Liver (tissue), 9 donors: ENCODE results near the gene PSMG2. TPM values are rescaled to one million over a fixed set of nuclear protein-coding genes. Genes with fewer than 3 reads are reported as not detected.

Source experiments
- DNase-seq: peaks from one replicate; pipeline ENCODE4 v3.0.0-alpha.2; 2017; ENCODE audit warnings: low spot score
- H3K27ac ChIP-seq, 2 donors: one replicate each; pipeline ENCODE4 v1.7.0; 2013; ENCODE audit warnings: inconsistent platforms in 2 of 2, low read length in 2 of 2, control low read depth in 1 of 2, low read depth in 1 of 2, mild to moderate bottlenecking in 1 of 2
- H3K27me3 ChIP-seq, 4 donors: one replicate each; pipeline versions ENCODE4 v1.6.1 to v1.7.0; 2013; ENCODE audit warnings: low read length in 3 of 4, inconsistent platforms in 1 of 4, mild to moderate bottlenecking in 1 of 4, moderate library complexity in 1 of 4; ENCODE audit not compliant: control insufficient read depth in 4 of 4, insufficient read depth in 4 of 4
- H3K36me3 ChIP-seq, 4 donors: one replicate each; pipeline versions ENCODE4 v1.6.1 to v1.7.0; 2013; ENCODE audit warnings: low read length in 3 of 4, mild to moderate bottlenecking in 3 of 4, low read depth in 1 of 4, moderate library complexity in 1 of 4; ENCODE audit not compliant: control insufficient read depth in 4 of 4, insufficient read depth in 3 of 4
- H3K4me1 ChIP-seq, 4 donors: one replicate each; pipeline versions ENCODE4 v1.6.1 to v1.7.0; 2013; ENCODE audit warnings: low read length in 3 of 4, mild to moderate bottlenecking in 3 of 4, moderate library complexity in 1 of 4; ENCODE audit not compliant: control insufficient read depth in 4 of 4, insufficient read depth in 4 of 4
- H3K4me3 ChIP-seq, 3 donors: one replicate each; pipeline versions ENCODE4 v1.6.1 to v1.7.0; 2013; ENCODE audit warnings: low read length in 3 of 3, control low read depth in 1 of 3, low read depth in 1 of 3, mild to moderate bottlenecking in 1 of 3
- H3K9ac ChIP-seq, 2 donors: one replicate each; pipeline ENCODE4 v1.7.0; 2013; ENCODE audit warnings: low read length in 2 of 2, mild to moderate bottlenecking in 2 of 2, moderate library complexity in 2 of 2, control low read depth in 1 of 2, low read depth in 1 of 2
- H3K9me3 ChIP-seq, 4 donors: one replicate each; pipeline versions ENCODE4 v1.6.1 to v1.7.0; 2013; ENCODE audit warnings: low read length in 3 of 4; ENCODE audit not compliant: control insufficient read depth in 4 of 4
- ATF3 ChIP-seq: IDR thresholded peaks from 2 replicates; pipeline ENCODE4 v1.6.1; 2016; ENCODE audit warnings: antibody characterized with exemption
- CTCF ChIP-seq: fragments of 150-350 bp; IDR thresholded peaks from 2 replicates; pipeline ENCODE4 v1.5.1; 2017; ENCODE audit warnings: improper control_type of control experiment, low read depth, low read length; ENCODE audit not compliant: missing input control
- EGR1 ChIP-seq, 2 donors: IDR thresholded peaks; 2 replicates each; pipeline ENCODE4 v1.6.1; 2016 to 2018; ENCODE audit warnings: antibody characterized with exemption in 2 of 2, low read depth in 2 of 2
- FOXA2 ChIP-seq: IDR thresholded peaks from 2 replicates; pipeline ENCODE4 v1.6.1; 2016; ENCODE audit warnings: antibody characterized with exemption
- RAD21 ChIP-seq, 2 donors: IDR thresholded peaks; 2 replicates each; pipeline ENCODE4 v1.6.1; 2016; ENCODE audit warnings: antibody characterized with exemption in 2 of 2, mild to moderate bottlenecking in 2 of 2
- REST ChIP-seq: IDR thresholded peaks from 2 replicates; pipeline ENCODE4 v1.6.1; 2016; ENCODE audit warnings: antibody characterized with exemption, mild to moderate bottlenecking
- RXRA ChIP-seq, 2 donors: IDR thresholded peaks; 2 replicates each; pipeline ENCODE4 v1.6.1; 2017 to 2018; ENCODE audit warnings: antibody characterized with exemption in 2 of 2, mild to moderate bottlenecking in 1 of 2
- SP1 ChIP-seq: IDR thresholded peaks from 2 replicates; pipeline ENCODE4 v1.6.1; 2018; ENCODE audit warnings: antibody characterized with exemption, mild to moderate bottlenecking
- TAF1 ChIP-seq: conservative IDR thresholded peaks from 2 replicates; pipeline ENCODE4 v1.6.1; 2016; ENCODE audit warnings: antibody characterized with exemption, mild to moderate bottlenecking
- YY1 ChIP-seq: IDR thresholded peaks from 2 replicates; pipeline ENCODE4 v1.6.1; 2016; ENCODE audit warnings: antibody characterized with exemption, mild to moderate bottlenecking
- ZBTB33 ChIP-seq: IDR thresholded peaks from 2 replicates; pipeline ENCODE4 v1.6.1; 2016; ENCODE audit warnings: antibody characterized with exemption
- WGBS: extraction: QIAGEN DNeasy Blood & Tissue Kit; methylation state at CpG from one replicate; pipeline ENCODE4 v1.1.7; 2013; 5-methylcytosine and 5-hydroxymethylcytosine counted together
- polyA plus RNA-seq, 2 donors: library from polyadenylated mRNA; stranded (reverse) in 1 of 2; unstranded in 1 of 2; fragments of 200-250 nt in 1 of 2; fragments of >200 nt in 1 of 2; fragmentation: Nextera tagmentation in 1 of 2; extraction: Ambion mirVana in 1 of 2; gene quantifications; one replicate each; pipeline versions ENCODE4 v1.2.1 to v1.2.3, GENCODE V29; 2013 to 2015
- total RNA-seq, 2 donors: library from RNA; depleted of rRNA; stranded (reverse); fragments of >200 nt; gene quantifications; one replicate each; pipeline ENCODE4 v1.2.3, GENCODE V29; 2014
- donor health status: healthy.
- donor health status: healthy.
- donor health status: healthy.
- donor health status: healthy.
- donor health status: healthy.

PSMG2 gene
- total RNA-seq = 10 to 100 TPM; 24.2 to 48.0 TPM
- polyA plus RNA-seq = 10 to 100 TPM; 32.1 to 41.1 TPM

GRCh38 chr18:12702221-12703095 lies at the start of gene PSMG2, which contains the start of gene CEP76:
PSMG2 (plus strand) TSS chr18:12703042; CDS start chr18:12703108, 66 bp downstream.
CEP76 (minus strand) TSS chr18:12702723; CDS start chr18:12702548, 175 bp downstream.
- under 1% methylated on average over 89 of the region's 89 CpGs for whole genome bisulfite sequencing
- peak within 1 kb of the TSS; percentile 89 to 94 for H3K9ac ChIP-seq

More at GRCh38 chr18:12702221-12703095, at the start of gene PSMG2, which contains the start of gene CEP76:
- Histone ChIP-seq H3K4me3 (peak within 1 kb of the TSS; percentile 90 to 98 (median 90)), H3K27ac (peak within 1 kb of the TSS; percentile 89 to 94), H3K4me1 (peaks cover 11 to 35% (median 18%) of the 10 kb centered on the region in 4 donors), H3K27me3 (no peaks in the 10 kb centered on the region), H3K9me3 (no peaks in the 10 kb centered on the region), H3K36me3 (peaks cover 3 to 13% (median 6%) of the 10 kb centered on the region in 4 donors)
- peak; percentile 7 for TF ChIP-seq CTCF
- peak; percentile 25 for TF ChIP-seq SP1
- TF ChIP-seq RAD21 (IDR thresholded peaks at IDR 0.05) = no peak
- peak; percentile 72 for TF ChIP-seq REST
- peak; percentile 43 for TF ChIP-seq ZBTB33
- TF ChIP-seq RXRA (IDR thresholded peaks at IDR 0.05) = no peak
- peak; percentile 88 for TF ChIP-seq TAF1
- TF ChIP-seq ATF3 = no peak
- peak; percentile 62 for TF ChIP-seq YY1
- no peak for TF ChIP-seq EGR1 (IDR thresholded peaks at IDR 0.05; ENCODE audit: low read depth in 2 of 2)
- TF ChIP-seq FOXA2 = no peak
- peak; percentile 88 for DNase-seq
